Neural progenitor cell (in vitro differentiated cells): ENCODE measurements around the gene PIP4K2B. TPM values are rescaled to one million over a fixed set of nuclear protein-coding genes. Genes with fewer than 3 reads are reported as not detected.
A peak's percentile ranks its signal among the peaks of the same experiment; 100 is the strongest.

Experiments used
- DNase-seq: peaks from one replicate; pipeline ENCODE4 v3.0.0-alpha.2; 2016; ENCODE audit warnings: low spot score
- H2AFZ ChIP-seq: fragments of 200-600 bp; sonication (generic); replicated peaks from 2 replicates; pipeline ENCODE4 v1.6.1; 2016; ENCODE audit warnings: antibody characterized with exemption
- H3F3A ChIP-seq: fragments of 200-600 bp; sonication (generic); 2 replicates; pipeline ENCODE4 v1.6.1; 2016; ENCODE audit warnings: antibody characterized with exemption, low read depth
- H3K27ac ChIP-seq: fragments of 200-600 bp; sonication (generic); 2 replicates; pipeline ENCODE4 v1.5.1; 2016; ENCODE audit warnings: mild to moderate bottlenecking
- H3K27me3 ChIP-seq: fragments of 200-600 bp; sonication (generic); 2 replicates; pipeline ENCODE4 v1.6.1; 2016; ENCODE audit warnings: mild to moderate bottlenecking, moderate library complexity
- H3K36me3 ChIP-seq: fragments of 200-600 bp; sonication (generic); 2 replicates; pipeline ENCODE4 v1.5.1; 2016
- H3K4me1 ChIP-seq: fragments of 200-600 bp; sonication (generic); 2 replicates; pipeline ENCODE4 v1.6.1; 2016; ENCODE audit warnings: mixed run types
- H3K4me2 ChIP-seq: fragments of 200-600 bp; sonication (generic); 2 replicates; pipeline ENCODE4 v1.6.1; 2016
- H3K4me3 ChIP-seq: fragments of 200-600 bp; sonication (generic); 2 replicates; pipeline ENCODE4 v1.5.1; 2016
- H3K79me2 ChIP-seq: fragments of 200-600 bp; sonication (generic); 2 replicates; pipeline ENCODE4 v1.6.1; 2016; ENCODE audit warnings: low read depth
- H3K9ac ChIP-seq: fragments of 200-600 bp; sonication (generic); 2 replicates; pipeline ENCODE4 v1.6.1; 2016
- H3K9me3 ChIP-seq: fragments of 200-600 bp; sonication (generic); 2 replicates; pipeline ENCODE4 v1.5.1; 2016; ENCODE audit warnings: low read depth
- H4K20me1 ChIP-seq: fragments of 200-600 bp; sonication (generic); 2 replicates; pipeline ENCODE4 v1.6.1; 2016; ENCODE audit warnings: low read depth
- H3K27ac Mint-ChIP-seq: 3 replicates; pipeline ENCODE4 v1.8.0; 2021; ENCODE audit warnings: mixed read lengths
- H3K27me3 Mint-ChIP-seq: 2 replicates; pipeline ENCODE4 v1.8.0; 2022; ENCODE audit warnings: low read depth, mild to moderate bottlenecking, inconsistent platforms, moderate library complexity, mixed read lengths; ENCODE audit not compliant: insufficient read depth
- H3K36me3 Mint-ChIP-seq: 3 replicates; pipeline ENCODE4 v1.8.0; 2021; ENCODE audit warnings: mixed read lengths
- H3K4me1 Mint-ChIP-seq: 3 replicates; pipeline ENCODE4 v1.8.0; 2021; ENCODE audit warnings: mixed read lengths
- H3K4me3 Mint-ChIP-seq: 3 replicates; pipeline ENCODE4 v1.8.0; 2021; ENCODE audit warnings: mild to moderate bottlenecking, moderate library complexity, mixed read lengths
- H3K9me3 Mint-ChIP-seq: 3 replicates; pipeline ENCODE4 v1.8.0; 2020; ENCODE audit warnings: mixed read lengths
- EZH2 ChIP-seq: fragments of 200-600 bp; sonication (generic); IDR thresholded peaks from 2 replicates; pipeline ENCODE4 v1.6.1; 2017; ENCODE audit warnings: antibody characterized with exemption, mild to moderate bottlenecking, moderate library complexity
- EZH2phosphoT487 ChIP-seq: fragments of 200-600 bp; sonication (generic); IDR thresholded peaks from 2 replicates; pipeline ENCODE4 v1.6.1; 2017; ENCODE audit warnings: antibody characterized with exemption
- total RNA-seq: library from RNA; depleted of rRNA; stranded (reverse); fragments of >200 nt; gene quantifications from 2 replicates; pipeline ENCODE4 v1.2.3, GENCODE V29; 2015; ENCODE audit warnings: low replicate concordance
- TF ChIP-seq, protein P1 (sequence below): fragments of 200-600 bp; sonication (generic); IDR thresholded peaks from 2 replicates; pipeline ENCODE4 v1.5.1; 2017; ENCODE audit warnings: antibody characterized with exemption, mild to moderate bottlenecking

PIP4K2B gene
- total RNA-seq, 1 donor from 2014 or later, result 45.6 TPM

DNA sequence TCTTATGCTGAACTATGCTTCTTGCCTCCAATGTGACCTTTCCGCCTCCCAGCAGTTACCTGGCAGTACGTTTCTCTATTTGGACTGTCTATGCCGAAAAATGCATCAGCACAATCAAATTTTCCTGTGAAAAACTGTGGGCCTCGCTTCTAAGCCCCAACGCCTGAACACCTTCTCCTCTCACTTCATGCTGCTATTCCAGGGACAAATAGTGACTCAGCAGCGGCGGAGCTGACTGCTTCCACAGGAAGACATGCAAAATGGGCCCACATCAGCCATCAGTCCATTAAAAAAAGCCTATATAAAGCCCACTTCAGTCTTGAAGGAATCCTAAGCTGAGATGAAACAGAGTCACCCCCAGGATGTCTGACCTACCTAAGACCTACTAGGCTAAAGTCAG is 10.5 kb upstream of the PIP4K2B start:
- Histone ChIP-seq H4K20me1 (no peaks in the 10 kb centered on the region), H3K4me3 (no peak overlapping the region), H3K9ac (no peak overlapping the region), H3K36me3 (no peaks in the 10 kb centered on the region), H3F3A (no peaks in the 10 kb centered on the region), H3K27ac (no peak overlapping the region), H3K79me2 (no peaks in the 10 kb centered on the region), H3K4me2 (no peak overlapping the region), H2AFZ (no peak overlapping the region), H3K9me3 (no peaks in the 10 kb centered on the region), H3K4me1 (no peaks in the 10 kb centered on the region), H3K27me3 (no peaks in the 10 kb centered on the region)
- Mint-ChIP-seq H3K9me3 (no peaks in the 10 kb centered on the region), H3K27ac (no peak overlapping the region), H3K27me3 (peaks cover 6% of the 10 kb centered on the region), H3K36me3 (peaks cover 23% of the 10 kb centered on the region), H3K4me3 (no peak overlapping the region), H3K4me1 (no peaks in the 10 kb centered on the region)
- no peak for DNase-seq
- TF ChIP-seq EZH2, result no peak

DNA sequence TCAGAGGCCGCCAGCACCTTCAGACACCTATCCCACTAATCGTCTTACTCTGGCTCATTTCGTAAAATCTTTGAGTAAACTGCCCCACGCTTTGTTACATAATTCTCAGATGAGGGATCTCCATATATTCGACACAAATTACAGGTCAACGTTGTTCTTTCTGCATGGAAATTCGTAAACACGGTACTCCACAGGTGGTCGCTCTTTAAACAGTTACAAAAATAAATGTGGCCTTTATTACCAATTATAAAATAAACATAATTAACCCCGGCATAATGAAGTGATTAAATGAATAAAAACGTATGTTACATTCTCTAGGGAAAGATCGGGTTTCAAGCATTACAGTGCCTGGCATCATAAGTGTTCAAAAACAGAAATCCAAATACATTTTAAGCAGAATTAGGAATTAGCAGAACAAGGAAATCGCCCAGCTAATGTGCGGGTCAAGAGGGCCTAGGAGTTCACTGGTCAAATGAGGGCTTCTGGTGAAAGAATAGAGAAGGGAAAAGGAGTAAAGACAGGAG is 943 bp upstream of the PIP4K2B start:
- Mint-ChIP-seq H3K27ac (peak overlapping the region; percentile 14), H3K4me1 (peaks cover 24% of the 10 kb centered on the region), H3K27me3 (peaks cover 6% of the 10 kb centered on the region), H3K36me3 (peaks cover 34% of the 10 kb centered on the region), H3K9me3 (no peaks in the 10 kb centered on the region), H3K4me3 (peak overlapping the region; percentile 87)
- H3K9ac ChIP-seq, result no peak overlapping the region
- no peaks in the 10 kb centered on the region for H3K9me3 ChIP-seq
- peak overlapping the region; percentile 87 for H3K4me3 ChIP-seq
- DNase-seq, result peak; percentile 21
- H3K36me3 ChIP-seq, result peaks cover 3% of the 10 kb centered on the region
- H3K27me3 ChIP-seq, result no peaks in the 10 kb centered on the region
- no peak overlapping the region for H3K27ac ChIP-seq
- peaks cover 39% of the 10 kb centered on the region for H4K20me1 ChIP-seq
- peaks cover 16% of the 10 kb centered on the region for H3K4me1 ChIP-seq
- TF ChIP-seq EZH2phosphoT487, result no peak
- no peak for TF ChIP-seq EZH2
- TF ChIP-seq, protein P1, sequence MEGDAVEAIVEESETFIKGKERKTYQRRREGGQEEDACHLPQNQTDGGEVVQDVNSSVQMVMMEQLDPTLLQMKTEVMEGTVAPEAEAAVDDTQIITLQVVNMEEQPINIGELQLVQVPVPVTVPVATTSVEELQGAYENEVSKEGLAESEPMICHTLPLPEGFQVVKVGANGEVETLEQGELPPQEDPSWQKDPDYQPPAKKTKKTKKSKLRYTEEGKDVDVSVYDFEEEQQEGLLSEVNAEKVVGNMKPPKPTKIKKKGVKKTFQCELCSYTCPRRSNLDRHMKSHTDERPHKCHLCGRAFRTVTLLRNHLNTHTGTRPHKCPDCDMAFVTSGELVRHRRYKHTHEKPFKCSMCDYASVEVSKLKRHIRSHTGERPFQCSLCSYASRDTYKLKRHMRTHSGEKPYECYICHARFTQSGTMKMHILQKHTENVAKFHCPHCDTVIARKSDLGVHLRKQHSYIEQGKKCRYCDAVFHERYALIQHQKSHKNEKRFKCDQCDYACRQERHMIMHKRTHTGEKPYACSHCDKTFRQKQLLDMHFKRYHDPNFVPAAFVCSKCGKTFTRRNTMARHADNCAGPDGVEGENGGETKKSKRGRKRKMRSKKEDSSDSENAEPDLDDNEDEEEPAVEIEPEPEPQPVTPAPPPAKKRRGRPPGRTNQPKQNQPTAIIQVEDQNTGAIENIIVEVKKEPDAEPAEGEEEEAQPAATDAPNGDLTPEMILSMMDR, result no peak
- peaks cover 29% of the 10 kb centered on the region for H3F3A ChIP-seq
- peak overlapping the region; percentile 59 for H3K4me2 ChIP-seq
- peaks cover 39% of the 10 kb centered on the region for H3K79me2 ChIP-seq
- no peak overlapping the region for H2AFZ ChIP-seq

DNA sequence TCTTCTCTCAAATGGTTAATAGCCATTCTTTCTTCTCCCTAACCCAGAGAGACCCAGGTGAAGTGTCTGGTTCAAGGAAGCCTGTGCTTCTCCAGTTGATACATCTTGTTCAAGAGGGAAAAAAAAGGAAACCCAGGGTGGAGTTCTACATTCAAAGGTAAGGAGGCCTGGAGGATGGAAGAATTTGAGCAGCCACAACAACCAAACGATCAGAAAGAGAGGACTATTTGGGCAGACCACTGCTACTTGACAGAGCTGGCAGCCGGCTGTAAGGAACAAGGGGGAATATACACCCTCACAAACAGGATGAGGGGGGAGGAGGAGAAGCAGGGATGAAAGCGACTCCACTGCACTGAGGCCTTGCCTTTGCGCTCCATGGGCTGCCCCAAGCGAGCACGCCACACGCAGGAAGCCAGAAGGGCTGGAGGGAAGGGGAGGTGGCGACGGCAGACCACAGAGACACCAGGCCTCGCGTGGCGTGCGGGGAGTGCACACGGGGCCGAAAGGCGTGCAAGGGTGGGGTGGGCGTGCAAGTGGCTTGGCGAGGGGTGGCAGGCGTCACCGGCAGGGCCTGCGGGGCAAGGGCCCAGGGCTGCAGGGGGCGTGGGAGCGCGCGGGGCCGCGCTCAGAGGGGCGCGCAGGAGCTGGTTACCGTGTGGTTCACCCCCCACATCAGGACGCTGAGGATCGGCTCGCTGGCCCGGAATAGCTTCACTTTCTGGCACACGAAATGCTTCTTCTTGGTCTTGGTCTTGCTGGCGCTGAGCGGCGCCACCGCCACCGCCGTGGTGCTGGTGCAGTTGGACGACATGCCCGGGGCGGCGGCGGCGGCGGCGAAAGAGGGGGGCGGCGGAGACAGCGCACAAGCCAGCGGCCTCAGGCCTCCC is 499 bp downstream of the PIP4K2B start:
- TF ChIP-seq, protein P1, result peak; percentile 2
- TF ChIP-seq EZH2, result no peak
- no peak for TF ChIP-seq EZH2phosphoT487
- Mint-ChIP-seq H3K4me3 (peak overlapping the region; percentile 97), H3K27me3 (peaks cover 6% of the 10 kb centered on the region), H3K36me3 (peaks cover 37% of the 10 kb centered on the region), H3K9me3 (no peaks in the 10 kb centered on the region), H3K27ac (peak overlapping the region; percentile 95), H3K4me1 (peaks cover 26% of the 10 kb centered on the region)
- peak overlapping the region; percentile 66 for H2AFZ ChIP-seq
- peak overlapping the region; percentile 99 for H3K27ac ChIP-seq
- DNase-seq, result peak; percentile 57
- H4K20me1 ChIP-seq, result peaks cover 49% of the 10 kb centered on the region
- peaks cover 29% of the 10 kb centered on the region for H3F3A ChIP-seq
- no peaks in the 10 kb centered on the region for H3K9me3 ChIP-seq
- peaks cover 16% of the 10 kb centered on the region for H3K4me1 ChIP-seq
- H3K4me2 ChIP-seq, result peak overlapping the region; percentile 90
- H3K9ac ChIP-seq, result peak overlapping the region; percentile 74
- H3K79me2 ChIP-seq, result peaks cover 54% of the 10 kb centered on the region
- peaks cover 3% of the 10 kb centered on the region for H3K36me3 ChIP-seq
- H3K4me3 ChIP-seq, result peak overlapping the region; percentile 87
- H3K27me3 ChIP-seq, result no peaks in the 10 kb centered on the region

DNA sequence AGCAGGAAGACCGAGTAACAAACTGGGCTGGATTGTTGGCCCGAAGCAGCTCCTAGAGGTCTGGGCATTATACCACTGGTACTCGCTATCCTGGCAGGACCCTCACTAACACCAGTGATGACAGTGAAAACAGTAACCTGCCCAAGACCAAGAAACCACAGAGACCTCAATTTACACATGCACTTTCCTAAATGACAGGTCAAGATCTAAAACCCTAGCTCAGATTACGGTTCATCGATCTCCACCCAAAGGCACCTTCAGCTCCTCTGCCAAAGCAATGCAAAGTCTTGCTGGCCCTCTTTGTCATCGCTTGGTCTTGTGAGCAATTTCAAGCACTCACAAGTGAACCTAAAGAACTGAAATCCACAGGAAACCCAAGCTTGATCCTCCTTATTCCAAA is 1.5 kb downstream of the PIP4K2B start:
- Histone ChIP-seq H3K36me3 (peaks cover 3% of the 10 kb centered on the region), H4K20me1 (peaks cover 58% of the 10 kb centered on the region), H3F3A (peaks cover 29% of the 10 kb centered on the region), H3K9me3 (no peaks in the 10 kb centered on the region), H3K4me2 (peak overlapping the region; percentile 90), H3K4me3 (peak overlapping the region; percentile 87), H3K9ac (peak overlapping the region; percentile 14), H3K79me2 (peaks cover 64% of the 10 kb centered on the region), H3K27ac (no peak overlapping the region), H3K4me1 (peaks cover 16% of the 10 kb centered on the region), H3K27me3 (no peaks in the 10 kb centered on the region), H2AFZ (no peak overlapping the region)
- H3K9me3 Mint-ChIP-seq, result no peaks in the 10 kb centered on the region
- peaks cover 36% of the 10 kb centered on the region for H3K36me3 Mint-ChIP-seq
- TF ChIP-seq EZH2 (no peak), EZH2phosphoT487 (no peak)
- TF ChIP-seq, protein P1, result no peak
- H3K4me3 Mint-ChIP-seq, result peak overlapping the region; percentile 97
- H3K4me1 Mint-ChIP-seq, result peaks cover 26% of the 10 kb centered on the region
- no peak for DNase-seq
- H3K27me3 Mint-ChIP-seq, result peaks cover 6% of the 10 kb centered on the region
- no peak overlapping the region for H3K27ac Mint-ChIP-seq
